ENCODE measurements around the gene CPA5. TPM values are rescaled to one million over a fixed set of nuclear protein-coding genes. Genes with fewer than 3 reads are reported as not detected.

Gene CPA5
- total RNA-seq, 6 donors from 2014 or later, result not detected

DNA sequence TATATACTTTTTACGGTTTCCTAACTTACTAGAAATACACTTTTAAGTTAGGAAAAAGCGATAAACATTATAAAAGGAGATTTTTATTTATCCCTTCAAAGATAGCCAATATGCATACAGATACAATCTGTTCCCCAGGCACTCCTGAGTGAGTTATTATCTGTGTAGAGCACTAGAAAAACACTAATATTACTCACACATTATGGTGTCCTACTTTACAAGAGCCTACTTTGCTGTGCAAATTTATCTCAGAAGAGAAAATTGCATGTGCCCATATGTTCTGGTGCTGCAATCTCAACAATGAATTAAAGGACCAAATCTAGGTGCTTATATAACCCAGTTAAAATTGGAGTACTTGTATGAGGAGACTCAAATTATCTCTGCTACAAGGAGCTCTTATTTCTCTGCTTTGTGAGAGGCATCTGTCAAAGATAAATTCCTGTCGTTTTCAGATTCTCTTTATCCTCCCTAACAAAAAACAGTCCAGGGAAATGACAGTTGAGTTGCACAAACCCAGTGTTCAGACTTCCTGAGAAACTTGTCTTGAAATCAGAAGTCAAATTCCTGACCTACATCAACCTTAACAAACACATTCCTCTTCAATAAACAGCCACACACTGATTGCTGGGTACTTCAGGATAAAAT is 64.6 kb downstream of the CPA5 start:
- Histone ChIP-seq H3K9me3 (no peaks in the 10 kb centered on the region), H3K4me3 (no peak overlapping the region), H3K4me1 (peaks cover 0 to 10% (median 2%) of the 10 kb centered on the region in 4 donors), H3K27ac (peak overlapping the region in 1 of 4 donors; percentile 12), H3K27me3 (no peaks in the 10 kb centered on the region), H3K36me3 (no peaks in the 10 kb centered on the region)
- TF ChIP-seq POLR2AphosphoS5 (IDR thresholded peaks at IDR 0.05), result no peak
- 59 to 60% methylated on average over 3 of the region's 3 CpGs for WGBS, 2 donors
- ATAC-seq (ENCODE audit: low FRiP score in 2 of 2), result no peak
- no peak for DNase-seq

DNA sequence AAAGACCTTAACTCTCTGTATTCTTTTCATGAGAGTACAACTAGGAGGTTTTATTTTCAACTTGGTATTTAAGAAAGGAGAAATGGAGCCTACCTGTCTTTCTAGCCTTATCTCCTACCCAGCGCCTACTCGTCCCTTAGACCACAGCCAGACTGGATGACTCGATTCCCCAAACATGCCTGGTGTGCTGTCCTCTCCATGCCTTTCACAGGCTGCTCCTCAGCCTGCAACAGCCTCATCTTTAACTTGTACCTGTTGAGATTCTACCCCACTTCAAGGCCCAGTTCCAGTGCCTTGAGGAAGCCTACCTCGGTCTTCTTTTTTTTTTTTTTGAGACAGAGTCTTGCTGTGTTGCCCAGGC is 65.1 kb downstream of the CPA5 start:
- ATAC-seq (ENCODE audit: low FRiP score in 2 of 2) (no peak), DNase-seq (no peak)
- Histone ChIP-seq H3K27ac (no peak overlapping the region), H3K9me3 (no peaks in the 10 kb centered on the region), H3K36me3 (no peaks in the 10 kb centered on the region), H3K4me1 (peaks cover 0 to 10% (median 2%) of the 10 kb centered on the region in 4 donors), H3K27me3 (no peaks in the 10 kb centered on the region), H3K4me3 (no peak overlapping the region)
- WGBS, 2 donors, result 72 to 79% methylated on average over 4 of the region's 4 CpGs
- no peak for TF ChIP-seq POLR2A (IDR thresholded peaks at IDR 0.05)
- TF ChIP-seq, protein P1, sequence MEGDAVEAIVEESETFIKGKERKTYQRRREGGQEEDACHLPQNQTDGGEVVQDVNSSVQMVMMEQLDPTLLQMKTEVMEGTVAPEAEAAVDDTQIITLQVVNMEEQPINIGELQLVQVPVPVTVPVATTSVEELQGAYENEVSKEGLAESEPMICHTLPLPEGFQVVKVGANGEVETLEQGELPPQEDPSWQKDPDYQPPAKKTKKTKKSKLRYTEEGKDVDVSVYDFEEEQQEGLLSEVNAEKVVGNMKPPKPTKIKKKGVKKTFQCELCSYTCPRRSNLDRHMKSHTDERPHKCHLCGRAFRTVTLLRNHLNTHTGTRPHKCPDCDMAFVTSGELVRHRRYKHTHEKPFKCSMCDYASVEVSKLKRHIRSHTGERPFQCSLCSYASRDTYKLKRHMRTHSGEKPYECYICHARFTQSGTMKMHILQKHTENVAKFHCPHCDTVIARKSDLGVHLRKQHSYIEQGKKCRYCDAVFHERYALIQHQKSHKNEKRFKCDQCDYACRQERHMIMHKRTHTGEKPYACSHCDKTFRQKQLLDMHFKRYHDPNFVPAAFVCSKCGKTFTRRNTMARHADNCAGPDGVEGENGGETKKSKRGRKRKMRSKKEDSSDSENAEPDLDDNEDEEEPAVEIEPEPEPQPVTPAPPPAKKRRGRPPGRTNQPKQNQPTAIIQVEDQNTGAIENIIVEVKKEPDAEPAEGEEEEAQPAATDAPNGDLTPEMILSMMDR (IDR thresholded peaks at IDR 0.05), result no peak
- no peak for TF ChIP-seq EP300 (IDR thresholded peaks at IDR 0.05)
- TF ChIP-seq POLR2AphosphoS5 (IDR thresholded peaks at IDR 0.05), result no peak

DNA sequence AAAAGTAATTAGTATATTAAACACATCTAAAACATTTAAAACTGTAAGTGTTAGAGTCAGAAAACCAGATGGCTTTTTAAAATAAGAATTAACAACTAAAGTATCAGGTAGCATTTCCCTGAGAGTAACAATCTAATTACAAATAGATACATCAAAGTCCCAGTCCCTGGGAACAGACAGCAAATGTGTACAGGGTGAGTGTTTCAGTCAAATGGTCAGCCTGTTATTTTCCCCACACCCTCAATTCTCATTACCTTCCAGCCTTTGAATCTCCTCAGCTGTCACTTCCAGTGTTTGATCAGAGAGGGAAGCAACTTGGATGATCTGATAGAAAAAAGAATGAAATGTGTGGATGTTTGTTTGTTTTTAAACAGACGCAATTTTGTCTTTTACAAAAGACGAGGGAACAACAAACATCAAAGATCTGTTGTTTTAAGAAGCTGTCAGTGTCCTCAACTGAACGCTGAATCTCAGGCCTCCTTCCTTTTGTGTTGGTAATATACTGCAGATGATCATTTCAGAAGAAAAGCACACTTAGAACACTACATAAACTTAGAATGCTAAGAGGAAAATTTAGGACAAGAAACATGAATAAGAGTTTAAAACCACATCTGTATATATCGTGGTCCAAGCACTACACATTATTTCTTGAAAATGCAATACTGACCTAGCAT is 66.4 kb downstream of the CPA5 start:
- no peak for ATAC-seq (ENCODE audit: low FRiP score in 2 of 2)
- no peak overlapping the region for H3K4me3 ChIP-seq
- no peak for DNase-seq
- WGBS, 2 donors, result 53 to 71% methylated on average over 4 of the region's 4 CpGs
- H3K27ac ChIP-seq, result no peak overlapping the region
- no peaks in the 10 kb centered on the region for H3K27me3 ChIP-seq
- H3K9me3 ChIP-seq, result no peaks in the 10 kb centered on the region
- TF ChIP-seq POLR2A (IDR thresholded peaks at IDR 0.05) (no peak), EP300 (IDR thresholded peaks at IDR 0.05) (no peak), POLR2AphosphoS5 (IDR thresholded peaks at IDR 0.05) (no peak)
- TF ChIP-seq, protein P1 (IDR thresholded peaks at IDR 0.05), result no peak
- no peaks in the 10 kb centered on the region for H3K36me3 ChIP-seq
- H3K4me1 ChIP-seq, result peaks cover 0 to 10% (median 2%) of the 10 kb centered on the region in 4 donors

GRCh38 chr7:130413201-130413600 is 68.6 kb downstream of the CPA5 start:
- no peaks in the 10 kb centered on the region for H3K27me3 ChIP-seq
- TF ChIP-seq POLR2A (IDR thresholded peaks at IDR 0.05) (no peak), POLR2AphosphoS5 (IDR thresholded peaks at IDR 0.05) (no peak), EP300 (IDR thresholded peaks at IDR 0.05) (no peak)
- TF ChIP-seq, protein P1 (IDR thresholded peaks at IDR 0.05), result no peak
- H3K9me3 ChIP-seq, result no peaks in the 10 kb centered on the region
- peaks cover 0 to 9% (median 2%) of the 10 kb centered on the region in 4 donors for H3K4me1 ChIP-seq
- ATAC-seq (ENCODE audit: low FRiP score in 2 of 2) (no peak), DNase-seq (no peak)
- no peak overlapping the region for H3K27ac ChIP-seq
- H3K36me3 ChIP-seq, result no peaks in the 10 kb centered on the region
- no peak overlapping the region for H3K4me3 ChIP-seq
- WGBS, 2 donors, result 81 to 97% methylated on average over 4 of the region's 4 CpGs

- Histone ChIP-seq H3K27ac (no peak overlapping the region), H3K27me3 (no peaks in the 10 kb centered on the region), H3K36me3 (no peaks in the 10 kb centered on the region), H3K4me1 (no peaks in the 10 kb centered on the region), H3K4me3 (no peak overlapping the region), H3K9me3 (no peaks in the 10 kb centered on the region)
- ATAC-seq (ENCODE audit: low FRiP score in 2 of 2) (no peak), DNase-seq (no peak)
- no peak for TF ChIP-seq POLR2AphosphoS5 (IDR thresholded peaks at IDR 0.05)
- TF ChIP-seq, protein P1 (IDR thresholded peaks at IDR 0.05), result no peak
Measured at GRCh38 chr7:130415006-130415405, 70.4 kb downstream of the CPA5 start.

All from upper lobe of left lung (tissue), 6 donors.